A673 (cell line): ENCODE data around the gene PPP1R18.
"Not testable (repeated sequence)": the region's sequence is repeated elsewhere in the genome, so short reads cannot be mapped to it uniquely, and the experiment has no call there.

Experiments used
- EZH2 ChIP-seq: fragments of 200-600 bp; sonication (generic); IDR thresholded peaks from 2 replicates; pipeline ENCODE4 v1.6.1; 2017; ENCODE audit warnings: borderline replicate concordance, low read depth, mild to moderate bottlenecking, mixed read lengths, antibody characterized with exemption, low read length; ENCODE audit not compliant: poor library complexity, severe bottlenecking
- TF ChIP-seq, protein P1 (sequence below): fragments of 300-800, 200-600 bp; sonication (generic); conservative IDR thresholded peaks from 2 replicates; pipeline ENCODE4 v1.5.1; 2017; ENCODE audit warnings: low read depth, mild to moderate bottlenecking, antibody characterized with exemption, low read length, moderate library complexity, mixed read lengths

DNA sequence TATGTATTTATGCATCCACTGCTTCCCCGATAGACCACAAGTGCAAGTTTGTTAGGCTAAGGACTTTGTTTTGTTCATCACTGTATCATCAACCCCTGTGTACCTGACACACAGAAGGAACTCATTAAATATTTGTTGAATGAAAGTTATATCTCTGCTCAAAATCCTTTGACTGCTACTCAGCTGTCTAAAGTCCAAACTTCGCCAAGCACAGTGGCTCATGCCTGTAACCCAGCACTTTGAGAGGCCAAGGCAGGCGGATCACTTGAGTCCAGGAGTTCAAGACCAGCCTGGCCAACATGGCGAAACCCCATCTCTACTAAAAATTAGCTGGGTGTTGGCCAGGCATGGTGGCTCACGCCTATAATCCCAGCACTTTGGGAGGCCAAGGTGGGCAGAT is 28.5 kb downstream of the PPP1R18 start:
- TF ChIP-seq, protein P1, sequence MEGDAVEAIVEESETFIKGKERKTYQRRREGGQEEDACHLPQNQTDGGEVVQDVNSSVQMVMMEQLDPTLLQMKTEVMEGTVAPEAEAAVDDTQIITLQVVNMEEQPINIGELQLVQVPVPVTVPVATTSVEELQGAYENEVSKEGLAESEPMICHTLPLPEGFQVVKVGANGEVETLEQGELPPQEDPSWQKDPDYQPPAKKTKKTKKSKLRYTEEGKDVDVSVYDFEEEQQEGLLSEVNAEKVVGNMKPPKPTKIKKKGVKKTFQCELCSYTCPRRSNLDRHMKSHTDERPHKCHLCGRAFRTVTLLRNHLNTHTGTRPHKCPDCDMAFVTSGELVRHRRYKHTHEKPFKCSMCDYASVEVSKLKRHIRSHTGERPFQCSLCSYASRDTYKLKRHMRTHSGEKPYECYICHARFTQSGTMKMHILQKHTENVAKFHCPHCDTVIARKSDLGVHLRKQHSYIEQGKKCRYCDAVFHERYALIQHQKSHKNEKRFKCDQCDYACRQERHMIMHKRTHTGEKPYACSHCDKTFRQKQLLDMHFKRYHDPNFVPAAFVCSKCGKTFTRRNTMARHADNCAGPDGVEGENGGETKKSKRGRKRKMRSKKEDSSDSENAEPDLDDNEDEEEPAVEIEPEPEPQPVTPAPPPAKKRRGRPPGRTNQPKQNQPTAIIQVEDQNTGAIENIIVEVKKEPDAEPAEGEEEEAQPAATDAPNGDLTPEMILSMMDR: not testable (repeated sequence)
- TF ChIP-seq EZH2: not testable (repeated sequence)
